CD4-positive, alpha-beta T cell treated with Interleukin-6 for 4 hours (primary cell): ENCODE data around the gene PLXNA1.

Experiments
- DNase-seq: peaks from one replicate; pipeline ENCODE4 v3.0.0-alpha.2; 2020; ENCODE audit warnings: mixed read lengths

Gene PLXNA1

DNA sequence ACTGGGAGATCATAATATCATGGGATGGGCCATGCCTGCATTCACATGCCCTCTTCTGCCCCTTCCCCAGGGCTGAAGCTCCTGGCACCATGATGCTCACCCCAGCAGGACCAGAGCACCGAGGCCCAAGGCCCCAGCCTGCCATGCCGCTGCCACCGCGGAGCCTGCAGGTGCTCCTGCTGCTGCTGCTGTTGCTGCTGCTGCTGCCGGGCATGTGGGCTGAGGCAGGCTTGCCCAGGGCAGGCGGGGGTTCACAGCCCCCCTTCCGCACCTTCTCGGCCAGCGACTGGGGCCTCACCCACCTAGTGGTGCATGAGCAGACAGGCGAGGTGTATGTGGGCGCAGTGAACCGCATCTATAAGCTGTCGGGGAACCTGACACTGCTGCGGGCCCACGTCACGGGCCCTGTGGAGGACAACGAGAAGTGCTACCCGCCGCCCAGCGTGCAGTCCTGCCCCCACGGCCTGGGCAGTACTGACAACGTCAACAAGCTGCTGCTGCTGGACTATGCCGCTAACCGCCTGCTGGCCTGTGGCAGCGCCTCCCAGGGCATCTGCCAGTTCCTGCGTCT is 5.6 kb downstream of the PLXNA1 start:
- DNase-seq = no peak

DNA sequence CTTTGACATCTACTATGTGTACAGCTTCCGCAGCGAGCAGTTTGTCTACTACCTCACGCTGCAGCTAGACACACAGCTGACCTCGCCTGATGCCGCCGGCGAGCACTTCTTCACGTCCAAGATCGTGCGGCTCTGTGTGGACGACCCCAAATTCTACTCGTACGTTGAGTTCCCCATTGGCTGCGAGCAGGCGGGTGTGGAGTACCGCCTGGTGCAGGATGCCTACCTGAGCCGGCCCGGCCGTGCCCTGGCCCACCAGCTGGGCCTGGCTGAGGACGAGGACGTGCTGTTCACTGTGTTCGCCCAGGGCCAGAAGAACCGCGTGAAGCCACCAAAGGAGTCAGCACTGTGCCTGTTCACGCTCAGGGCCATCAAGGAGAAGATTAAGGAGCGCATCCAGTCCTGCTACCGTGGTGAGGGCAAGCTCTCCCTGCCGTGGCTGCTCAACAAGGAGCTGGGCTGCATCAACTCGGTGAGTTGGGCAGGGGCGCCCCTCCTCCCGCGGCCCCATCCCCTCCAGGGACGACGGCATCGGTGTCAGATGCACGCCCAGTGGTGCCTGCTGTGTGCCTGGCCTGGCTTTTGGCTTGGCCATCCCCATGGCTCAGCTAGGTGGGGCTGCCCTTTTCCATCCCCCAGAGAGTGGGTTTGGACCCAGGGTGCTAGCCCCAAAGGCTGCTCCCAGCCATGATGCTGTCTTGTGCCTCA is 6.6 kb downstream of the PLXNA1 start:
- no peak for DNase-seq

- no peak for DNase-seq
Measured at GRCh38 chr3:126990024-126990700, 7.2 kb downstream of the PLXNA1 start.

- no peak for DNase-seq
Measured at GRCh38 chr3:126990890-126991289, 8.0 kb downstream of the PLXNA1 start.

DNA sequence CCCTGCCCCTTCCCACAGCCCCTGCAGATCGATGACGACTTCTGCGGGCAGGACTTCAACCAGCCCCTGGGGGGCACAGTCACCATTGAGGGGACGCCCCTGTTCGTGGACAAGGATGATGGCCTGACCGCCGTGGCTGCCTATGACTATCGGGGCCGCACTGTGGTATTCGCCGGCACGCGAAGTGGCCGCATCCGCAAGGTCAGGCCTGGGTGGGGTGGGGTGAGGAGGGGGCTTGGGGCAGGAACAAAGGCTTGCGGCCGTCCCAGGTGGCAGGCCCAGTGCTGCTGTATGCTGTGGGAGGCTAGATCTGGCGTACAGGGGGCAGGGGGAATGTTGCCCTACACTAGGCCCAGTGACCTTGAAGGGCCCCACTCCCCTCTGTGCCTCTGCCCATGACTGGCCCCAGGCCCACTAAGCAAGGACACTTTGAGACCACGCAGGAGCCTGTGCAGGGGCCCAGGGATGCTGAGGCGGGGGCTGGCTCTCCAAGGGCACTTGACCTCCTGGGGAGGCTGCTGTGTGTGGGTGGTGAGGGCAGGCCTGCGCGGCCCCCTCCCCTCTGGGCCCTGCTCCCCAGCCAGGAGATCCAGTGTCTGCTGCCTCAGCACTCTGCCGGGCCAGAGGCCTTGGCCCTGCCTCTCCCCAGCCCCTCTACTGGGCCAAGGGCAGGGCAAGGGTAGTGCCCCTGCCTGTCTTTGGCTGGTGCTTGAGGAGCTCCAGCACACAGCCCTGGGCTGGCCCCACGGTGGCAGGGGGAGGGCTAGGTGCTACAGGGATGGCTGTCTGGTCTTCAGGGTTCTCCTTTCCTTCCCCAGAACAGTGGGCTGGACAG is 8.7 kb downstream of the PLXNA1 start:
- no peak for DNase-seq

DNA sequence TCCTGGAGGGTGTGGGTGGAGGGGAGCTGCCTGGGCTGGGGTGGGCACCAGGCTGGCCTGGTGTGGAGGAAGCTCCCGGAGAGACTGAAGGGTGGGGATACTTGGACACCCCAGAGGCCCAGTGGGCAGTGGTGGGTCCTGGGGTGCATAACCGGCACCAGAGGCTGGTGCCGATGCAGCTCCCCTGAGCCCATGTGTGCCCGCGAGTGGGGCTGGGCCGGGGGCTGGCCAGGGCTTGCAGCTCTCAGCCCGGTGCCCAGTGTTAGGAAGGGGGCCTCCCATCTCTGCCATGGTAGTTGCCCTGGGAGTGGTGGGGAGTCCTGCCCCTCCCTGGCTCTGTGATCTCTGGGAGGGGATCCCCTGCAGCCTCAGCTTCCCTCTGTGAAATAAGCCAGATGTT is 9.3 kb downstream of the PLXNA1 start:
- no peak for DNase-seq

GRCh38 chr3:126992776-126993175 is 9.9 kb downstream of the PLXNA1 start:
- no peak for DNase-seq

DNA sequence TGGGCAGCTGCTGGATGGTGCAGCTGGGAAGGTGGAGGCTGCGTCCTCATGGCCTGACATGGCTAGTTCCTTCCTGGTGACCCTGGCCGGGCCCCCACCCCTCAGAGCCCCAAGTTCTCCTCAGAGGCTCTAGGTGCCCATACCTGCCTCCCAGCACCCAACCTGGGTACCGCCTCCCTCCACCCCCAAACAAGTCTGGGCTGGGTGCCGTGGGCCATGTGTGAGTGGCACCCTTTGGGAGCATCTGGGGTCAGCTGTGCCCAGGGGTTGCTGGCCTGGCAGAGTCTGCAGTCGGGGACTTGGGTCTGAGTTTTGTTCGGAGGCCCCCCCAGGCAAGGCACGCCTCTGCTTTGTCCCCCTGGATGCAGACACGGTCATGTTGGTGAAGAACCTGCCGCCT is 10.5 kb downstream of the PLXNA1 start:
- DNase-seq = no peak

GRCh38 chr3:126994661-126995245 is 11.8 kb downstream of the PLXNA1 start:
- no peak for DNase-seq

DNA sequence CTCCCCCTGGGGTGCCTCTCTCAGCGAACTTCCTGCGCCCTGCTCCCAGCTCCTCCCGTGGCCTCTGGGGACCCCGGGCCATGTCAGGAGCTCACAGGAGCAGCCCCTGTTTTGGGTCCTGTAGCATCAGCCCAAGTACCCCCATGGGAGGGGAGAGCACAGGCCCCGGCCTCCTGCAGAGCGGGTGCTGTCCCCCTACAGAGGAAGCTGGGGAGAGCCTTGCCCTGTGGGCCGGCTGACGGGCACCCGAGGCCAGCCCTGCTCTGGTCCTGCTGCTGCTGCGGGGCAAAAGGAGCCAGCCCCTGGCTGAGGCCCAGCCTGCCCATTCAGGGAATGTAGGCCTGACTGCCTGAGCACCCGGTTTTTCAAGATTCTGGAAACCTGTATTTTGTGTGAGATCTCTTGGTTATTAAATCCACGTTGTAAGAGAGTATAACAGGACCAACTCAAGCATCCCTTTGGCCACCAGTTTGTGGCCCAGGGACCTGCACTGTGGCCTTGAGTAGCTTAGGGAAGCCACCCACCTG is 12.4 kb downstream of the PLXNA1 start:
- DNase-seq = no peak

GRCh38 chr3:126995926-126996512 is 13.1 kb downstream of the PLXNA1 start:
- DNase-seq = no peak

DNA sequence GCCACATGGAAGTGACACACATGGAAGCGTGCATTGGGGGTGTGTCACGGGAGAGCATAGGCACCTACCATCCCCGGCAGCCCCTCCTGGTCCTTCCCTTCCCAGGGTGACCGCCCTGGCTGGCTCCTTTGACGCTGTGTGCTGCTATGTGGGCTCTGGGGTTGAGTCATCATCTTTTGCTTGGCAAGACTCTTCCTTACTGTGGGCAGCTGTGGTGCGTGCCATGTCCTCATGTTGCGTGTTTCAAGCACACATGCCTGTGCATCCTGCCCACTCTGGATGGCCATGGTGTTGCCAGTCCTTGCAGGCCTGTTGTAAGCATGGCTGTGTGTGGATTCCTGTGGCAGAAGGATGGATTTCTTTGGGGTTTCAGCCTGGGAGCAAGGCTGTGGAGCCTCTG is 14.0 kb downstream of the PLXNA1 start:
- DNase-seq = no peak

GRCh38 chr3:126997455-126998038 is 14.6 kb downstream of the PLXNA1 start:
- no peak for DNase-seq

- DNase-seq = no peak
Measured at GRCh38 chr3:126998320-126998719, 15.4 kb downstream of the PLXNA1 start.

GRCh38 chr3:126998728-126999127 is 15.8 kb downstream of the PLXNA1 start:
- DNase-seq = no peak

- DNase-seq = no peak
Measured at GRCh38 chr3:126999383-126999782, 16.5 kb downstream of the PLXNA1 start.

DNA sequence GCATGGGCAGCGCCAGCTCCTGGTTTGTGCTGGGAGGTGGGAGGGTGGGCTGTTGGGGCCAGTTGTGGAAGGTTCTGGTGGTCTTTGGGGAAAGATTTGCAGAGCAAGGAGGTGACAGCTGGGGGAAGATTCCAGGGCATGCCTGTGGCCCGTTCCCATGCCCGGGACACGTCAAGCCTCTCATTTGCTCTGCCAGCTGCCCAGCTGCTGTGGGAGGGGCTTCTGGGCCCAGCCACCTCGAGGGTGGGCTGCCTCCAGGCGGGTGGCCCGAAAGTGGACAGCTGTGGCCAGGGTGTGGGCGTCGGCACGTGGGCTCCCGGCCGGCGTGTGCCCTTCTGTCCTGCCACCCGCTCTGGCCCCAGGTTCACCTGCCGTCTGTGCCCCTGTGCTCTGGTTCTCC is 17.2 kb downstream of the PLXNA1 start:
- DNase-seq = no peak

DNA sequence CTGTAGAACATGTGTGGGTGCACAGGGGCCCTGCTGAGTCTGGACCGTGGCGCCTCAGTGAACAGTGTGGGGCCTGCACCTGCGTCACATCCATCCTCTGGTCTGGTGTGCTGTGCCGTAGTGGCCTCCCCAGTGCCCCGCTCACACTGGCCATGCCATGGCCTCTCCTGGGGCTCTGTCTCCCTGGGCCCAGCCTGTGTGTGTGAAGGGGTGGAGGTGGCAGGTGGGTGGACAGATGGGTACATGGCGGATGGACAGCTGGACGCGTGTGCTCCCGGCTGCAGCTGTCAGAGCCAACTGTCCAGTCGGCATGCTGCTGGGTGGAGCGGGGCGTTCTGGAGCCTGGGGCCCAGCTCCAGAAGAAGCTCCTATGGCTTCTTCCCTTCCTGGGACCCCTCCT is 17.8 kb downstream of the PLXNA1 start:
- DNase-seq = no peak

DNA sequence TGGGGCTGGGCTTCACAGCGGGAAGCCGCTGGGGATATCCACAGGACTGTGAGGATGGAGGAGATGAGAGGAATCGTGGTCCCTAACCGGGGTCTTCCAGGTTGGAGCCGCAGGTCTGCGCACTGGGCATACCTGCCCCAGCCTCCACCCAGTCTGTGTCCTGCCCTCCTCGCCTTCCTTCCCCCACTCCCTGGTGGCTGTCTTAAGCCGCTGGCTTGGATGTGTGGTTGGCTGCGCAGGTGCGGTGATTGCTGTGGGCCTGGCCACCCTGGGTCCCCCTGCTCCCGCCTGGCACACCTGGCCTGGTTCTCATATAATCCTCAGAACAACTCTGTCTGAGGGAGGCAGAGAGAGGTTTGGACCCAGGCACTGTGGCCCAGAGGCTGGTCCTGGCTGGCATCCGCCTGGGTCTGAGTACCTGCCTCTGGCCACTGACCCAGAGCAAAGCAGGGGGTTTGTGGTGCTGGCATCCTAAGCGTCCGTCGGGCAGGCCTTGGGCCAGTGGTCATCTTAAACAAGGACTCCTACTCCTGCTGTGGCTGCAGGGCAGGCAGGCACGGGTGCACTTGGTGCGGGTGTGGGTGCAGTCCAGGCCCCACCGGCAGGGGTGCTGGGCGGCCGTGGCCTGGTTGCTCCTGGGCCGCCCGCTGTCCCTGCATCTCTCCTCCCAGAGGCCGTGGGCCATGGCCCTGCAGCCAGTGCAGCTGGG is 18.7 kb downstream of the PLXNA1 start:
- no peak for DNase-seq

DNA sequence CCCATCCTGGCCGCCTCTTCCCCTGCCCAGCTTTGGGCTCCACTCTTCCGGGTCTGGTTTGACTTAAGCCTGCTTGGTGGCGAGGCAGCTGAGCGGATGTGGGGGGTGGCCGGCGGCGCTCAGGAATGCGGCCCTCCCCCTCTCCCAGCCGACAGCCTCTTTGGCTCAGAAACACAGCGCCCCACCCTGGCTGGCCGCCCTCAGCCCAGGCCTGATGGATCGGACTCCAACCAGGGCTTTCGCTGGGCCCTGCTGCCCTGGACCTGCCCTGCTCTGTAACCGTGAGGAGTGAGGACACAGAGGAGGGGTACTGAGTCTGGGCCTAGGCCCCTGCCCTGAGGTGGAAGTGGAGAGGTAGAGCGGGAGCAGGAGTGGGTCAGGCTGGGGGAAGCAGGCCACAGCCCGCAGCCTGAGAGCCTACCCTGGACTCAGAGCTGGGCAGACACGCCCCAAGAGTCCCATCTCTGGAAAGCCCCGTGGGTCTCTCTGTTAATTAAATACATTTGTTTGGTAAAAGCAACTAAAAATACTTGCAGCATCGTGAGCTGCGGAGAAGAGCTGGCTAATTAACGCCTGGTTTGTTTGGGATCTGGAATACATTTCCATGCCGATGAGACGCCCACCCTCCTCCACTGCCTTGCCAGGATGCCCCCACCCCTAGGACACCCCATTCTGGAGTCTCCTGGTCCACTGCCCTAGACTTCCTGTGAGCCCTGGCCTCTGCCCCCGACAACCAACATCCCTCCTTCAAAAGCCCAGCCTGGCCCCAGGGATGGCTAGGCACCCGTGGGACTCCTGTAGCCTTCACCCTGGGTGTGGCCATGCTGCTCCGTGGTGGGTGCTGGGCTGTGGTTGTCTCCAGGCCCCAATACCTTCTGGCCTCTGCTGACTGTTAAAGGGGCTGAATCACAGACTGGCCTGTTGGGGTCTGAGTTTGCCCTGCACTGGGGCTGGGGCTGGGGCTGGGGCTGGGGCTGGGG is 19.6 kb downstream of the PLXNA1 start:
- DNase-seq = no peak
